GM19467 (cell line): ENCODE results near the gene PPP4R1.
"Not testable (repeated sequence)": the region's sequence is repeated elsewhere in the genome, so short reads cannot be mapped to it uniquely, and the experiment has no call there.

Experiments
- ATAC-seq: cut with Tn5 transposase; IDR thresholded peaks from one replicate; pipeline ENCODE4 v1.9.1; 2021; ENCODE audit warnings: mild to moderate bottlenecking, moderate library complexity; ENCODE audit not compliant: unreplicated experiment

Gene PPP4R1

GRCh38 chr18:9614401-9615279 lies at the start of gene PPP4R1:
PPP4R1 (minus strand) TSS chr18:9614559; CDS start chr18:9614484, 75 bp downstream.
- ATAC-seq, result peak; percentile 46

- no peak for ATAC-seq
These were observed 49.0 kb upstream of the PPP4R1 start for GRCh38 chr18:9663377-9663776.

GRCh38 chr18:9661564-9661963 lies 47.2 kb upstream of the PPP4R1 start:
- no peak for ATAC-seq

- no peak for ATAC-seq
These were observed 45.4 kb upstream of the PPP4R1 start for GRCh38 chr18:9659499-9660375.

GRCh38 chr18:9658087-9658641 lies 43.8 kb upstream of the PPP4R1 start:
- ATAC-seq, result no peak

GRCh38 chr18:9655232-9655767 lies 40.9 kb upstream of the PPP4R1 start:
- no peak for ATAC-seq

- no peak for ATAC-seq
These were observed 39.0 kb upstream of the PPP4R1 start for GRCh38 chr18:9653390-9653789.

- no peak for ATAC-seq
These were observed 34.8 kb upstream of the PPP4R1 start for GRCh38 chr18:9649164-9649540.

GRCh38 chr18:9648431-9649163 lies 34.2 kb upstream of the PPP4R1 start:
- ATAC-seq, result no peak

GRCh38 chr18:9647496-9648323 lies 33.4 kb upstream of the PPP4R1 start:
- ATAC-seq, result no peak

GRCh38 chr18:9643549-9643948 lies 29.2 kb upstream of the PPP4R1 start:
- ATAC-seq, result no peak

GRCh38 chr18:9642799-9643462 lies 28.6 kb upstream of the PPP4R1 start:
- no peak for ATAC-seq

- not testable (repeated sequence) for ATAC-seq
These were observed 26.7 kb upstream of the PPP4R1 start for GRCh38 chr18:9641081-9641480.

- no peak for ATAC-seq
These were observed 24.5 kb upstream of the PPP4R1 start for GRCh38 chr18:9638886-9639285.

GRCh38 chr18:9637036-9637767 lies 22.8 kb upstream of the PPP4R1 start:
- no peak for ATAC-seq

- no peak for ATAC-seq
These were observed 20.5 kb upstream of the PPP4R1 start for GRCh38 chr18:9634856-9635255.

GRCh38 chr18:9631814-9632496 lies 17.6 kb upstream of the PPP4R1 start:
- no peak for ATAC-seq

- ATAC-seq, result no peak
These were observed 16.1 kb upstream of the PPP4R1 start for GRCh38 chr18:9630444-9630843.
